Activated T-cell treated with anti-CD3 and anti-CD28 coated beads, Interleukin-2, amount 50 U/mL, for 1 hour (primary cell): ENCODE results near the gene SPRY4.
"Not testable (repeated sequence)": the region's sequence is repeated elsewhere in the genome, so short reads cannot be mapped to it uniquely, and the experiment has no call there.

Experiments
- DNase-seq: peaks from one replicate; pipeline ENCODE4 v3.0.0-alpha.2; 2020

The SPRY4 gene

DNA sequence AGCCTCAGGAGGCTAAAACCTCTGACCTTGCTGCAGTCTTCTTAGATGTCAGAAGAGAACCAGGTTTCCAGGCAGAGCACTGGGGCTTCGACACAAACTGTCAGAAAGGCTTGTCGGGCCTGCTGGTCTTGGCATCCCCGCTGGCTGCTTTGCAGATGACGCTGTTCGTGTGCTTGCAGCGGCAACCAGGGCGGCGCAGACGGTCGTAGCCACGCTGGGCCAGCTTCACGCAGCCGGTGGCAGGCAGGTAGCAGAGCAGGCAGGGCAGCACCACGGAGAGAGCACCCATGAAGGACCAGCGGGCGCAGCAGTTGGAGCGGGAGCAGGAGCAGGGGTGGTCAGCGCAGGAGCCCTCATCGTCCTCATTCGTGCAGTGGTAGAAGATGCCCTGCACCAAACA is 10.7 kb downstream of the SPRY4 start:
- no peak for DNase-seq

DNA sequence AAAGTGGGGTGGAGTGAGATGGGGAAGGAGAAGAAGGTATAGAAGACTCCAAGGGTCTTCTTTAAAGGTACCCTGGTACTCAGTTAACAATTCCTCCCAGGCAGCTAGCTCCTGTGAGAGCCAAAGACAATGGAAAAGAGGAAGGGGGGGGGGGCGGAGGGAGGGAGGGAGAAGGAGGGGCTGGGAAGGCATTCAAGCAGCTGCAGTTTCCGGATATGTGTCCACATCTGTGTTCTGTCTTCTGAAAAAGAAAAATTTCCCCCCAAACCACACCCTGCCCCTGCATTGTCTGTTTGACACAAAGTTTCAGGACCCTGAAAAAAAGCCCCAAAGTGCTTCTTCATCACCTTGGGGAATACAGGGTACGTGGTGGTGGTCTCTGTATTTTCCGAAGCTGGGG is 11.1 kb downstream of the SPRY4 start:
- DNase-seq, result no peak

GRCh38 chr5:142313275-142313674 is 11.5 kb downstream of the SPRY4 start:
- DNase-seq, result no peak

- no peak for DNase-seq
These were observed 12.4 kb downstream of the SPRY4 start for GRCh38 chr5:142312399-142312798.

GRCh38 chr5:142311725-142312124 is 13.1 kb downstream of the SPRY4 start:
- DNase-seq, result no peak

- no peak for DNase-seq
These were observed 14.0 kb downstream of the SPRY4 start for GRCh38 chr5:142310803-142311202.

- no peak for DNase-seq
These were observed 15.0 kb downstream of the SPRY4 start for GRCh38 chr5:142309747-142310318.

GRCh38 chr5:142308358-142308757 is 16.5 kb downstream of the SPRY4 start:
- DNase-seq, result no peak

DNA sequence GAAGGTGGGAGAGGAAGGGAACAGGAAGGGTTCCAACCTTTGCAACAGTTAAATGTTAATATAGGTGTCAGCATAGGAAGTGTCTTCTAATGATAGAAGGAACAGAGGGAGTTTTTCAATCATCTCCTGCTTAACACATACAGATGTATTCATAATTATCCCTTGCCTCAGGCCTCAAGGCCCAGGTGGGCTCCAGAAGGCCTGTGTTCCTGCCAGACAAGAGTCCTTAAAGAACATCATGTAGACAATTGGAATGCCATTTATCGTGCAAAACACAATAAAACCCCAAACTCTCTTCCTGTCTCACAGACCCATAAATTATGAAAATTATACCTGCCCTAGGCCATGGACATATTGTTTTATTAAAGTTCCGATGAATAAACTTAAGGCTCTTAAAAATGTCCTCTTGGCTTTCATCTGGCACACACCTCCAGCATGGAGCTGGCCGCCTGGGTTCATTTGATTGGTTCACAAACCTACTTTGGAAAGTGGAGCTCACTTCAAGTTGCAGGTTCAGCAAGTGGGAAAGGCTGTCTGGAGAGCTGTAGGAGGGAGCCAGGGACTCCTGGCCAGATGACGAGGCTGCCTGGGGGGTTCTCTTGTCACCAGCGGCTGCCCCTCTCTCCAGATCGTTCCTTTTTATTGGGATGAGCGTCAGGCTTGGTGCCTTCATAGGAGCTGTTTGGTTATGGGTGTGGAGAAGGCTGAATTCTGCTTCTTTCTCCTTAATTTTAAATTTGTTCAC is 17.5 kb downstream of the SPRY4 start:
- DNase-seq, result no peak

DNA sequence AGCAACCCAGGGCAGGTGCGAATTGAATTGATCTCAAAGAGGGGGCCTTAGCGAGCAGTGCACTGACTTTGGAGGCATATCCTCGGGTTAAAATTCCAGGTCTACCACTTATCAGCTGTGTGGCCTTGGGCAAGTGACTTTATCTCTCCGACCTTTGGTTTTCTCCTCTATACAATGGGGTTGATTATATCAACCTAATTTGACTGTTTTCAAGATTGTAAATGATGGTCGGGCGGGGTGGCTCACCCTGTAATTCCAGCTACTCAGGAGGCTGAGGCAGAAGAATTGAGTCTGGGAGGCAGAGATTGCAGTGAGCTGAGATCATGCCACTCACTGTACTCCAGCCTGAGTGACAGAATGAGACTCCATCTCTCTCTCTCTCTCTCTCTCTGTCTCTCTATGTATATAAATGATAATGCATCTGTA is 18.7 kb downstream of the SPRY4 start:
- no peak for DNase-seq

GRCh38 chr5:142305211-142305610 is 19.6 kb downstream of the SPRY4 start:
- no peak for DNase-seq

- no peak for DNase-seq
These were observed 20.7 kb downstream of the SPRY4 start for GRCh38 chr5:142304013-142304701.

DNA sequence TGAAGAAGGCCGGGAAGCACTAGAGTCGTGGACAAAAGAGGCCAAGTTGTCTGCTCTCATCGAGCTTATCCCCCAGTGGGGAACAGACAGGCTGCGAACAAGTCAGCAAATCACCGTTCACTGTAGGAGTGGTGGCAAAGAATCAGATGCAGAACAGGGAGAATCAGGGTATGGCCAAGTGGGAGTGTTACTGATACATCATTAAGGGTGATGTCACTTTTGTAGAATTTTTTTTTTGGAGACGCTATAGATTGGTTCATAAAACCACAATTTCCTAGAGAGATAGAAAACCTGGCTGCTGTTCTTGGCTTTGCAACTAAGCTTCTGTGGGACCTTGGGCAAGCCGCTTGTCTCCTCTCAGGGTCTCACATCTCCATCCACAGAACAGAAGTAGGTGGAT is 21.3 kb downstream of the SPRY4 start:
- no peak for DNase-seq

DNA sequence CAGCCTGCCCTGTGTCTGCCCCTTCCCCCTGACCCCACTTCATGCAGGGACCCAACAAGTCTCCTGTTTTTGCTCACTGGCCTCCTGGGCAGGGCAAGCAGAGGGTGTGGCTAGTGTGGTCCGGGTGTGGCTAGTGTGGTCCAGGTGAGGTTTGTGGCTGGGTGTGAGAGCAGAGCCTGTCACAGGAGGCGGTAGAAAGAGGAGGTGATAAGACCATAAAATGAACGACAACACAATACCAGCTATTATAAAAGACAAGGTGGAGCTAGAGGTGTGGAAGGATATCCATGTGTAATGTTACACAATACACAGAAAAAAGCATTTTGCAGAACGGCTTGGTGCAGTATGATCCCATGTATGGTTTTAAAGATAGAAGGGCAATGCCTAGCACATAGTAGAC is 23.3 kb downstream of the SPRY4 start:
- DNase-seq, result no peak

DNA sequence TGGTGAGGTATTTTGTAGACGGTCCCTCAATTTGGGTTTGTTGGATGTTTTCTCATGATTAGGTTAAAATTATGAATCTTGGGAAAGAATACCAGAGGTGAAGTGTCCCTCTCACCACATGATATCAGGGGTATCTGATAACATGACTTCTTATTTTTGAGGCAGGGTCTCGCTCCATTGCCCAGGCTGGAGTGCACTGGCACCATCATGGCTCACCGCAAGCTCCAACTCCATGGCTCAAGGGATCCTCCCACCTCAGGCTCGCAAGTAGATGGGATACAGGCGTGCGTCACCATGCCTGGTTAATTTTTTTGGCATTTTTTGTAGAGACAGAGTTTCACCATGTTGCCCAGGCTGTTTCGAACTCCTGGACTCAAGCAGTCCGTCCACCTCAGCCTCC is 24.1 kb downstream of the SPRY4 start:
- DNase-seq, result no peak

- DNase-seq, result no peak
These were observed 26.0 kb downstream of the SPRY4 start for GRCh38 chr5:142298789-142299188.

DNA sequence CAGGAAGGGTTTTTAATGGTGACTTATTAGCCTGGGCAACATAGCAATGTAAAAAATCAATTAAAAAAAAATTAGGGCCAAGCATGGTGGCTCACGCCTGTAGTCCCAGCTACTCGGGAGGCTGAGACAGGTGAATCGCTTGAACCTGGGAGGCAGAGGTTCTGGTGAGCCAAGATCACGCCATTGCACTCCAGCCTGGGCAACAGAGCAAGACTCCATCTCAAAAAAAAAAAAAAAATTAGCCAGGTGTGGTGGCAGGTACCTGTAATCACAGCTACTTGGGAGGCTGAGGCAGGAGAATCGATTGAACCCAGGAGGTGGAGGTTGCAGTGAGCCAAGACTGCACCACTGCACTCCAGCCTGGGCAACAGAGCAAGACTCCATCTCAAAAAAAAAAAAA is 27.0 kb downstream of the SPRY4 start:
- not testable (repeated sequence) for DNase-seq

GRCh38 chr5:142296914-142297417 is 27.9 kb downstream of the SPRY4 start:
- DNase-seq, result no peak

GRCh38 chr5:142295960-142296860 is 28.6 kb downstream of the SPRY4 start:
- no peak for DNase-seq

DNA sequence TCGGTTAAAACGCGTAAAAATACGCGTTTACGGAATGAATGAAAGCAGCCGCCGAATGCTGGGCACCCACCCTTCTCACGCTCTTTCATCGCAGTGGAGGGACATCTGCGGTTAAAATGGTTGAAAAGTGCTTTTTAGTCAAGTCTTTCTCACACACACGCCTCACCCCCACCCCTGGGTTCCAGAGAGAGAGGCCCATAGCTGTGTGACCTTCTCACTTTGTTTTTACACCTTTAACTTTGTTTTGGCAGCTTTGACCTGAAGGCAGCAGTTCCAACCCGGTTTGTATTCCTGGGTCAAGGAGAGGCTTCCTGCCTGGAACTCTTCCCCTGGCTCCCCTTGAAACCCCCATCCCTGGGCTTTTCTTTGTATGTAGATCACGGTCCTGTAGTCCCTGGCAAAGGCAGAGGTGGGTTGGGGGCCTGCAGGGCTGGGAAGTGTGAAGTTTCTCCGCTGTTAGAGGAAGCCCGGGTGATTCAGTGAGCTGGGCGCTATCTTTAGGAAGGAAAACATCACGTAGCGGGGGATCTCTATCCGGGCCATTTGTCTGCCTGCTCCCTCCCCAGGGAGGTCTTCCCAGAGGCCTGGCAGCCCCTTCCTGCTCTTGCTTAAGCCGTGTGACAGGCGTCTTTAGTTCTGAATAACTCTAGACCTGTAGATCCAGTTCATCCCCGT is 29.6 kb downstream of the SPRY4 start:
- no peak for DNase-seq

- DNase-seq, result no peak
These were observed 31.3 kb downstream of the SPRY4 start for GRCh38 chr5:142293486-142293885.

DNA sequence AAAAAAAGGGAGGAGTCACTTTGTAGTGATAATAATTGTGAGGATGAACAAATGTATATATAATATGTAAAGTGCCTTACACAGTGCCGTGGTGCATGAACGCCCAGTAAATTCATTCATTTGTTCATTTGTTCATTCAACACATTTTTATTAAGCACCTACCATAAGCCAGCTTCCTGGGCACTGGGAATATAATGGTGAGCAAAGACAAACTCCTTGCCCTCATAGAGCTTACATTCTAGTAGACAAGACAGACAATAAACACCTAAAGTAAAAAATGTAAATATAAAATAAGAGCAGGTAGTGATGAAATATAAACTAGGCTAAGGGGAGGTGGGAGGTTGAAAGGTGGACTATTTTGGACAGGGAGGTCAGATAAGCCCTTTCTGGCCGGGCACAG is 32.0 kb downstream of the SPRY4 start:
- no peak for DNase-seq
